Effector memory CD4-positive, alpha-beta T cell (primary cell): ENCODE measurements around the gene CRK.
A peak's percentile ranks its signal among the peaks of the same experiment; 100 is the strongest.

ENCODE experiments used
- DNase-seq, 3 donors: peaks; one replicate each; pipeline ENCODE4 v3.0.0-alpha.2; 2020
- H3K27ac ChIP-seq: 2 replicates; pipeline ENCODE4 v1.7.0; 2013; ENCODE audit warnings: mild to moderate bottlenecking, low read length, moderate library complexity; ENCODE audit not compliant: insufficient read depth, poor library complexity, severe bottlenecking
- H3K27me3 ChIP-seq: replicated peaks from 2 replicates; pipeline ENCODE4 v1.7.0; 2013; ENCODE audit warnings: mild to moderate bottlenecking, low read length; ENCODE audit not compliant: insufficient read depth, control insufficient read depth, poor library complexity, severe bottlenecking
- H3K36me3 ChIP-seq: 2 replicates; pipeline ENCODE4 v1.7.0; 2013; ENCODE audit warnings: mild to moderate bottlenecking, low read length, moderate library complexity; ENCODE audit not compliant: control insufficient read depth, insufficient read depth
- H3K4me1 ChIP-seq: 2 replicates; pipeline ENCODE4 v1.7.0; 2013; ENCODE audit warnings: low read length, mild to moderate bottlenecking; ENCODE audit not compliant: control insufficient read depth, insufficient read depth, poor library complexity, severe bottlenecking
- H3K4me3 ChIP-seq: 2 replicates; pipeline ENCODE4 v1.7.0; 2013; ENCODE audit warnings: low read length, low read depth, mild to moderate bottlenecking; ENCODE audit not compliant: insufficient read depth, poor library complexity, severe bottlenecking
- H3K9me3 ChIP-seq: 2 replicates; pipeline ENCODE4 v1.7.0; 2013; ENCODE audit warnings: mild to moderate bottlenecking, low read length, moderate library complexity; ENCODE audit not compliant: control insufficient read depth
- total RNA-seq, 3 donors: gene quantifications; one replicate each; lab custom pipeline; 2026; lab: John Stamatoyannopoulos, UW

Gene CRK
- 27.5 to 36.8 (median 34.8) reads per million in 3 donors for total RNA-seq

GRCh38 chr17:1455797-1456599, at the start of gene CRK:
Gene CRK, minus strand, starts transcription at chr17:1456232. Its CDS starts 115 bp downstream, at chr17:1456117.
- peaks cover 16% of the 10 kb centered on the region for H3K4me1 ChIP-seq
- no peaks in the 10 kb centered on the region for H3K36me3 ChIP-seq
- peak within 1 kb of the TSS; percentile 98 for H3K4me3 ChIP-seq
- H3K27me3 ChIP-seq = no peaks in the 10 kb centered on the region
- no peaks in the 10 kb centered on the region for H3K9me3 ChIP-seq
- peak within 1 kb of the TSS; percentile 96 for H3K27ac ChIP-seq
- peak; percentile 97 to 99 (median 98) for DNase-seq

GRCh38 chr17:1505586-1505985, 49.6 kb upstream of the CRK start:
- peaks cover 39% of the 10 kb centered on the region for H3K36me3 ChIP-seq
- no peak overlapping the region for H3K27ac ChIP-seq
- H3K4me3 ChIP-seq = no peak overlapping the region
- DNase-seq = no peak
- H3K9me3 ChIP-seq = no peaks in the 10 kb centered on the region
- no peaks in the 10 kb centered on the region for H3K27me3 ChIP-seq
- H3K4me1 ChIP-seq = peaks cover 6% of the 10 kb centered on the region

- H3K4me3 ChIP-seq = no peak overlapping the region
- H3K27ac ChIP-seq = no peak overlapping the region
- peaks cover 36% of the 10 kb centered on the region for H3K36me3 ChIP-seq
- peaks cover 6% of the 10 kb centered on the region for H3K4me1 ChIP-seq
- H3K9me3 ChIP-seq = no peaks in the 10 kb centered on the region
- no peaks in the 10 kb centered on the region for H3K27me3 ChIP-seq
- no peak for DNase-seq
These were observed 48.8 kb upstream of the CRK start for GRCh38 chr17:1504866-1505265.

- no peaks in the 10 kb centered on the region for H3K27me3 ChIP-seq
- no peaks in the 10 kb centered on the region for H3K4me1 ChIP-seq
- peaks cover 26% of the 10 kb centered on the region for H3K36me3 ChIP-seq
- no peak overlapping the region for H3K27ac ChIP-seq
- no peaks in the 10 kb centered on the region for H3K9me3 ChIP-seq
- no peak overlapping the region for H3K4me3 ChIP-seq
- no peak for DNase-seq
These were observed 47.7 kb upstream of the CRK start for GRCh38 chr17:1503699-1504098.

- Histone ChIP-seq H3K36me3 (peaks cover 21% of the 10 kb centered on the region), H3K4me3 (no peak overlapping the region), H3K9me3 (no peaks in the 10 kb centered on the region), H3K27ac (no peak overlapping the region), H3K27me3 (no peaks in the 10 kb centered on the region), H3K4me1 (no peaks in the 10 kb centered on the region)
- DNase-seq = no peak
These were observed 42.8 kb upstream of the CRK start for GRCh38 chr17:1498869-1499268.

- Histone ChIP-seq H3K36me3 (peaks cover 21% of the 10 kb centered on the region), H3K4me3 (no peak overlapping the region), H3K9me3 (no peaks in the 10 kb centered on the region), H3K27me3 (no peaks in the 10 kb centered on the region), H3K27ac (no peak overlapping the region), H3K4me1 (peaks cover 5% of the 10 kb centered on the region)
- no peak for DNase-seq
These were observed 42.2 kb upstream of the CRK start for GRCh38 chr17:1498233-1498632.

GRCh38 chr17:1497831-1498230, 41.8 kb upstream of the CRK start:
- H3K36me3 ChIP-seq = peaks cover 21% of the 10 kb centered on the region
- H3K27ac ChIP-seq = no peak overlapping the region
- H3K27me3 ChIP-seq = no peaks in the 10 kb centered on the region
- H3K4me3 ChIP-seq = no peak overlapping the region
- H3K9me3 ChIP-seq = no peaks in the 10 kb centered on the region
- no peak for DNase-seq
- peaks cover 9% of the 10 kb centered on the region for H3K4me1 ChIP-seq

- Histone ChIP-seq H3K4me1 (peaks cover 18% of the 10 kb centered on the region), H3K36me3 (peaks cover 21% of the 10 kb centered on the region), H3K9me3 (no peaks in the 10 kb centered on the region), H3K4me3 (no peak overlapping the region), H3K27me3 (no peaks in the 10 kb centered on the region), H3K27ac (no peak overlapping the region)
- no peak for DNase-seq
These were observed 40.8 kb upstream of the CRK start for GRCh38 chr17:1496869-1497268.

- H3K9me3 ChIP-seq = no peaks in the 10 kb centered on the region
- H3K27me3 ChIP-seq = no peaks in the 10 kb centered on the region
- no peak overlapping the region for H3K4me3 ChIP-seq
- DNase-seq = no peak
- peaks cover 21% of the 10 kb centered on the region for H3K36me3 ChIP-seq
- H3K27ac ChIP-seq = no peak overlapping the region
- H3K4me1 ChIP-seq = peaks cover 26% of the 10 kb centered on the region
These were observed 39.4 kb upstream of the CRK start for GRCh38 chr17:1495265-1495989.

- Histone ChIP-seq H3K9me3 (no peaks in the 10 kb centered on the region), H3K4me3 (no peak overlapping the region), H3K27me3 (no peaks in the 10 kb centered on the region), H3K36me3 (peaks cover 21% of the 10 kb centered on the region), H3K4me1 (peaks cover 28% of the 10 kb centered on the region), H3K27ac (no peak overlapping the region)
- DNase-seq = no peak
These were observed 38.8 kb upstream of the CRK start for GRCh38 chr17:1494736-1495253.
